HepG2 (cell line): Measurements from ENCODE around the gene TMEM131L. TPM values are rescaled to one million over a fixed set of nuclear protein-coding genes. Genes with fewer than 3 reads are reported as not detected.

Source experiments
- CCDC6 ChIP-seq: sonication (generic); formaldehyde crosslinking; IDR thresholded peaks from 2 replicates; pipeline ENCODE4 v1.8.1; 2022; ENCODE audit warnings: mild to moderate bottlenecking, missing genetic modification reagents, moderate library complexity
- CEBPG ChIP-seq: IDR thresholded peaks from 2 replicates; pipeline ENCODE4 v1.6.1; 2016
- ETV6 ChIP-seq: sonication (generic); formaldehyde crosslinking; conservative IDR thresholded peaks from 2 replicates; pipeline ENCODE4 v1.4.0; 2020; ENCODE audit warnings: missing genetic modification reagents
- FOXK1 ChIP-seq: sonication (generic); formaldehyde crosslinking; IDR thresholded peaks from 2 replicates; pipeline ENCODE4 v1.4.0; 2020; ENCODE audit warnings: low read depth, missing genetic modification reagents, borderline replicate concordance
- JUNB ChIP-seq: sonication (generic); formaldehyde crosslinking; IDR thresholded peaks from 2 replicates; pipeline ENCODE4 v1.8.0; 2022; ENCODE audit warnings: missing genetic modification reagents, mild to moderate bottlenecking, borderline replicate concordance
- MIER3 ChIP-seq: IDR thresholded peaks from 2 replicates; pipeline ENCODE4 v1.6.1; 2016; ENCODE audit warnings: missing compliant biosample characterization, borderline replicate concordance
- MIXL1 ChIP-seq: IDR thresholded peaks from 2 replicates; pipeline ENCODE4 v1.6.1; 2016
- NFKB2 ChIP-seq: sonication (generic); formaldehyde crosslinking; IDR thresholded peaks from 2 replicates; pipeline ENCODE4 v1.4.0; 2020; ENCODE audit warnings: missing genetic modification reagents, borderline replicate concordance
- PAXIP1 ChIP-seq: sonication (generic); formaldehyde crosslinking; conservative IDR thresholded peaks from 2 replicates; pipeline ENCODE4 v1.4.0; 2020; ENCODE audit warnings: mild to moderate bottlenecking, missing genetic modification reagents, moderate library complexity
- SP5 ChIP-seq: IDR thresholded peaks from 2 replicates; pipeline ENCODE4 v1.6.1; 2016; ENCODE audit warnings: low read depth, borderline replicate concordance
- SRF ChIP-seq: IDR thresholded peaks from 2 replicates; pipeline ENCODE4 v1.6.1; 2011; ENCODE audit warnings: mild to moderate bottlenecking, low read depth, low read length, moderate library complexity
- TP53 ChIP-seq: sonication (generic); formaldehyde crosslinking; conservative IDR thresholded peaks from 2 replicates; pipeline ENCODE4 v1.4.0; 2020; ENCODE audit warnings: missing genetic modification reagents
- TRIM24 ChIP-seq: sonication (generic); formaldehyde crosslinking; IDR thresholded peaks from 2 replicates; pipeline ENCODE4 v1.8.0; 2022; ENCODE audit warnings: mild to moderate bottlenecking, missing genetic modification reagents
- ZBTB25 ChIP-seq: IDR thresholded peaks from 2 replicates; pipeline ENCODE4 v1.6.1; 2018; ENCODE audit warnings: missing genetic modification reagents
- ZFAT ChIP-seq: sonication (generic); formaldehyde crosslinking; conservative IDR thresholded peaks from 2 replicates; pipeline ENCODE4 v1.8.1; 2023; ENCODE audit warnings: missing genetic modification reagents, inconsistent platforms
- ZKSCAN8 ChIP-seq: IDR thresholded peaks from 2 replicates; pipeline ENCODE4 v1.6.1; 2016; ENCODE audit warnings: borderline replicate concordance, missing genetic modification reagents, missing compliant biosample characterization
- ZMYM4 ChIP-seq: sonication (generic); formaldehyde crosslinking; IDR thresholded peaks from 2 replicates; pipeline ENCODE4 v1.8.1; 2023; ENCODE audit warnings: mild to moderate bottlenecking, missing genetic modification reagents
- ZNF225 ChIP-seq: sonication (generic); formaldehyde crosslinking; IDR thresholded peaks from 2 replicates; pipeline ENCODE4 v1.4.0; 2020; ENCODE audit warnings: mild to moderate bottlenecking, missing genetic modification reagents
- ZNF280D ChIP-seq: sonication (generic); formaldehyde crosslinking; IDR thresholded peaks from 2 replicates; pipeline ENCODE4 v1.5.1; 2020; ENCODE audit warnings: mild to moderate bottlenecking, missing genetic modification reagents
- ZNF296 ChIP-seq: sonication (generic); formaldehyde crosslinking; conservative IDR thresholded peaks from 2 replicates; pipeline ENCODE4 v1.5.0; 2020; ENCODE audit warnings: mild to moderate bottlenecking, missing genetic modification reagents
- ZNF7 ChIP-seq: IDR thresholded peaks from 2 replicates; pipeline ENCODE4 v1.6.1; 2016; ENCODE audit warnings: missing biosample characterization, missing genetic modification reagents
- ZNF777 ChIP-seq: sonication (generic); formaldehyde crosslinking; IDR thresholded peaks from 2 replicates; pipeline ENCODE4 v1.4.0; 2020; ENCODE audit warnings: missing genetic modification reagents
- ZNF841 ChIP-seq: sonication (generic); formaldehyde crosslinking; IDR thresholded peaks from 2 replicates; pipeline ENCODE4 v1.8.1; 2023; ENCODE audit warnings: missing genetic modification reagents, borderline replicate concordance
- polyA plus RNA-seq, 8 experiments: library from polyadenylated mRNA; depleted of rRNA in 3 of 8; stranded (reverse) in 7 of 8; unstranded in 1 of 8; fragments of >200 nt; fragmentation: Illumina TruSeq in 4 of 8; extraction: Trizol in 4 of 8; gene quantifications; 2 replicates each; pipeline versions ENCODE4 v1.2.1 to v1.2.3, GENCODE V29; 2011 to 2016; ENCODE audit warnings: low read depth in 4 of 8, missing spikeins in 1 of 8, mixed read lengths in 1 of 8; ENCODE audit not compliant: insufficient read depth in 1 of 8
- total RNA-seq, 5 experiments: library from RNA; depleted of rRNA; stranded (reverse); fragments of >200 nt; fragmentation: Illumina TruSeq; extraction: Trizol; gene quantifications; 2 replicates each; pipeline ENCODE4 v1.2.3, GENCODE V29; 2016; ENCODE audit warnings: low read depth in 1 of 5

Gene TMEM131L
- total and polyA plus RNA-seq, 2 of the 13 experiments (the other 11 are each of a cell fraction or from before 2014, with no cell fraction given) = 2.2 to 4.5 TPM

DNA sequence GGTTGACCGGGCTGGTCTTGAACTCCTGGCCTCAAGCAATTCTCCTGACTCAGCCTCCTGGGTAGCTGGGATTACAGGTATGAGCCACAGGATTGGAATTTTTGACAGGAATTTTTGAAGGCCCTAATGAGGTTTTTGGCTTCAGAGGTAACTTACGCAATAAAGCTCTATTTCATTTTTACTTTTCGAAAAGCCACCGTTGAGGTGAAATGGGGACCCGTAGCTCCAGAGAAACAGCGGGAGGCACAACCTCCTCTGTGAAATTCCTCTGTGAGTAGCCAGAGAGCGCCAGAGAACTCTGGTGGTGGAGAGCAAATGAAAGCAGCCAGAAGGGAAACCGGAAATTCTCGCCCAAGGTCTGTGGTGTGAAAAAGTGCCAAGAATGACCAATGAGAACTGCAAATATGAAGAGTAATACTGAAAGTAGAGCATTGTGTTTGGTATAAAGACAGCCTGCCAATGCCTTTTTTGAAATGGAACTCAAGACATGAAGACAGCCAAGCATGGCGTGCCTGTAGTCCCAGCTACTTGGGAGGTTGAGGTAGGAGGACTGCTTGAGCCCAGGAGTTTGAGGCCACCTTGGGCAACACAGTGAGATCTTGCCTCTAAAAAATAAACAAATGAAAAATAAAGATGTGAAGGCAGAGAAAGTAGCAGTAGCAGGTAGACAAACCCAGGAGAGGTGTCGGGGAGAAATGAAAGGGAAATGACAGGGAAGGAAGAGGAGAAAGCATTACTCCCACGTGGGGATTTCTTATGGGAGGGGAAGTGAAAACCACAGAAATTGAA is 33.0 kb upstream of the TMEM131L start (continued):
- peak; percentile 76 for TF ChIP-seq ZMYM4
- no peak for TF ChIP-seq JUNB (CRISPR knock-in tag)
- TF ChIP-seq ETV6 (CRISPR knock-in tag) = no peak
- TF ChIP-seq ZFAT (CRISPR knock-in tag) = no peak
- no peak for TF ChIP-seq ZNF280D (CRISPR knock-in tag)
- TF ChIP-seq NFKB2 (CRISPR knock-in tag) = no peak
- TF ChIP-seq TP53 (CRISPR knock-in tag) = no peak
- TF ChIP-seq ZKSCAN8 (CRISPR knock-in tag) = no peak
- TF ChIP-seq ZNF225 (CRISPR knock-in tag) = no peak
- no peak for TF ChIP-seq SP5
- 0 out of 2 replicates have a peak, but pooled peaks have one; percentile 60 for TF ChIP-seq MIXL1 (CRISPR knock-in tag)
- TF ChIP-seq ZNF296 (CRISPR knock-in tag) = no peak
- no peak for TF ChIP-seq TRIM24 (CRISPR knock-in tag)
- TF ChIP-seq SRF = 0 out of 2 replicates have a peak, but pooled peaks have one; percentile 12
- TF ChIP-seq ZNF7 (CRISPR knock-in tag) = no peak
- TF ChIP-seq ZNF777 (CRISPR knock-in tag) = no peak
- no peak for TF ChIP-seq FOXK1 (CRISPR knock-in tag)
- 0 out of 2 replicates have a peak, but pooled peaks have one; percentile 44 for TF ChIP-seq CEBPG (CRISPR knock-in tag)
- TF ChIP-seq MIER3 (CRISPR knock-in tag) = 0 out of 2 replicates have a peak, but pooled peaks have one; percentile 23
- no peak for TF ChIP-seq PAXIP1 (CRISPR knock-in tag)
- TF ChIP-seq ZNF841 (CRISPR knock-in tag) = no peak
- 0 out of 2 replicates have a peak, but pooled peaks have one; percentile 50 for TF ChIP-seq ZBTB25
- TF ChIP-seq CCDC6 (CRISPR knock-in tag) = no peak
